ENCODE results near the gene NUDT2. TPM values are rescaled to one million over a fixed set of nuclear protein-coding genes. Genes with fewer than 3 reads are reported as not detected.

NUDT2 gene
- total RNA-seq, 1 donor from 2014 or later = 23.0 TPM

GRCh38 chr9:34380034-34380510, 50.7 kb downstream of the NUDT2 start:
- DNase-seq (ENCODE audit: low spot score) = no peak
- intact Hi-C loops (cut with DNase I) = loop anchor here (1.0 kb wide), 1 partner anchor 48 kb away; no protein-coding TSS in a partner anchor

GRCh38 chr9:34380511-34381315, 51.3 kb downstream of the NUDT2 start:
- intact Hi-C loops (cut with DNase I) = loop anchor here (1.0 kb wide), 1 partner anchor 48 kb away; no protein-coding TSS in a partner anchor
- peak; percentile 88 for DNase-seq (ENCODE audit: low spot score)

GRCh38 chr9:34381323-34381722, 52.0 kb downstream of the NUDT2 start:
- DNase-seq (ENCODE audit: low spot score) = no peak
- intact Hi-C loops (cut with DNase I) = no loop called here

- intact Hi-C loops (cut with DNase I) = no loop called here
- DNase-seq (ENCODE audit: low spot score) = no peak
Measured at GRCh38 chr9:34382054-34382453, 52.7 kb downstream of the NUDT2 start.

GRCh38 chr9:34382879-34383278, 53.5 kb downstream of the NUDT2 start:
- intact Hi-C loops (cut with DNase I) = no loop called here

GRCh38 chr9:34383904-34384303, 54.5 kb downstream of the NUDT2 start:
- intact Hi-C loops (cut with DNase I) = no loop called here
- DNase-seq (ENCODE audit: low spot score) = no peak

More at GRCh38 chr9:34382879-34383278, 53.5 kb downstream of the NUDT2 start:
- DNase-seq (ENCODE audit: low spot score) = peak; percentile 36

GRCh38 chr9:34384368-34385165, 55.2 kb downstream of the NUDT2 start:
- peak; percentile 54 for DNase-seq (ENCODE audit: low spot score)
- intact Hi-C loops (cut with DNase I) = no loop called here

GRCh38 chr9:34385561-34386230, 56.3 kb downstream of the NUDT2 start:
- intact Hi-C loops (cut with DNase I) = no loop called here
- peak; percentile 43 for DNase-seq (ENCODE audit: low spot score)

GRCh38 chr9:34386656-34387055, 57.3 kb downstream of the NUDT2 start:
- DNase-seq (ENCODE audit: low spot score) = peak; percentile 43
- intact Hi-C loops (cut with DNase I) = no loop called here

- intact Hi-C loops (cut with DNase I) = no loop called here
- peak; percentile 58 for DNase-seq (ENCODE audit: low spot score)
Measured at GRCh38 chr9:34387239-34387638, 57.9 kb downstream of the NUDT2 start.

- intact Hi-C loops (cut with DNase I) = no loop called here
- no peak for DNase-seq (ENCODE audit: low spot score)
Measured at GRCh38 chr9:34392511-34392910, 63.1 kb downstream of the NUDT2 start.

Other genes with a start within 250 kb of the NUDT2 start
- gene DCAF12, start 202.9 kb upstream of the NUDT2 start, total RNA-seq = 15.7 TPM
- 40.6 TPM for gene UBAP1, start 150.5 kb upstream of the NUDT2 start, total RNA-seq
- gene KIF24, start 301 bp upstream of the NUDT2 start, total RNA-seq = 0.89 TPM
- 9.7 TPM for gene MYORG, start 47.3 kb downstream of the NUDT2 start, total RNA-seq
- 39.1 TPM for gene FAM219A, start 129.0 kb downstream of the NUDT2 start, total RNA-seq
- 0.30 TPM for gene DNAI1, start 129.2 kb downstream of the NUDT2 start, total RNA-seq
- 1.3 TPM for gene ENHO, start 193.4 kb downstream of the NUDT2 start, total RNA-seq